Stomach (tissue), 4 donors: Measurements from ENCODE around the gene GLRA2.

Experiments
- CTCF ChIP-seq, 7 experiments: fragments of 450-650 bp in 4 of 7; fragments of 200-600 bp in 3 of 7; sonication (generic) in 3 of 7; IDR thresholded peaks; one replicate each; pipeline ENCODE4 v1.5.1; 2016 to 2019; ENCODE audit warnings: antibody characterized with exemption in 7 of 7, control low read depth in 2 of 7, mild to moderate bottlenecking in 1 of 7
- EP300 ChIP-seq: sonication (generic); formaldehyde crosslinking; IDR thresholded peaks from one replicate; pipeline ENCODE4 v1.6.1; 2017; ENCODE audit warnings: antibody characterized with exemption
- POLR2A ChIP-seq, 4 donors: fragments of 450-650 bp; IDR thresholded peaks; one replicate each; pipeline ENCODE4 v1.6.1; 2016; ENCODE audit warnings: antibody characterized with exemption in 4 of 4, control low read depth in 2 of 4, mild to moderate bottlenecking in 1 of 4, moderate library complexity in 1 of 4
- POLR2AphosphoS5 ChIP-seq, 3 donors: sonication (generic); formaldehyde crosslinking; IDR thresholded peaks; one replicate each; pipeline ENCODE4 v1.6.1; 2016; ENCODE audit warnings: antibody characterized with exemption in 3 of 3

GRCh38 chrX:14660970-14661369 lies 131.6 kb downstream of the GLRA2 start:
- TF ChIP-seq CTCF (IDR thresholded peaks at IDR 0.05) (no peak), EP300 (no peak), POLR2A (IDR thresholded peaks at IDR 0.05) (no peak), POLR2AphosphoS5 (IDR thresholded peaks at IDR 0.05) (no peak)
